ENCODE results near the gene ERN1.

DNA sequence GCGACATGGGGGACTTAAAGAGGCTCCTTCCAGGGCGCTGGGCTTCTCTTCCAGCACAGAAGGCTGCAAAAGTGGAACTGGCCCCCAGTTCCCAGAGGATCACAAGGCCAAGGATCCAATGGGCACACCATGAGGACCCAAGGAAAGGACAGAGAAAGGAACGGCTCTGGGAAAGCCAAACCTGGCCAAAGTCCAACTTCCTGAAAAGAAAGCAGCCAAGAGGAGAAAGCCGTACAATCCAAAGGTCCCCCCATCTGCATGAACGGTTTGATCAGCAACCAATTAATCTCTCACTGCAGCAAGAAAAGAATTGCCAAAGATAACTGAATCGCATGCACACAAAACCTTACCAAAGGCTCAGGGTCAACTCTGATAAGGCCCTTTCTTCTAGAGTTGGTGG is 89.7 kb downstream of the ERN1 start:
- TF ChIP-seq, protein P1, sequence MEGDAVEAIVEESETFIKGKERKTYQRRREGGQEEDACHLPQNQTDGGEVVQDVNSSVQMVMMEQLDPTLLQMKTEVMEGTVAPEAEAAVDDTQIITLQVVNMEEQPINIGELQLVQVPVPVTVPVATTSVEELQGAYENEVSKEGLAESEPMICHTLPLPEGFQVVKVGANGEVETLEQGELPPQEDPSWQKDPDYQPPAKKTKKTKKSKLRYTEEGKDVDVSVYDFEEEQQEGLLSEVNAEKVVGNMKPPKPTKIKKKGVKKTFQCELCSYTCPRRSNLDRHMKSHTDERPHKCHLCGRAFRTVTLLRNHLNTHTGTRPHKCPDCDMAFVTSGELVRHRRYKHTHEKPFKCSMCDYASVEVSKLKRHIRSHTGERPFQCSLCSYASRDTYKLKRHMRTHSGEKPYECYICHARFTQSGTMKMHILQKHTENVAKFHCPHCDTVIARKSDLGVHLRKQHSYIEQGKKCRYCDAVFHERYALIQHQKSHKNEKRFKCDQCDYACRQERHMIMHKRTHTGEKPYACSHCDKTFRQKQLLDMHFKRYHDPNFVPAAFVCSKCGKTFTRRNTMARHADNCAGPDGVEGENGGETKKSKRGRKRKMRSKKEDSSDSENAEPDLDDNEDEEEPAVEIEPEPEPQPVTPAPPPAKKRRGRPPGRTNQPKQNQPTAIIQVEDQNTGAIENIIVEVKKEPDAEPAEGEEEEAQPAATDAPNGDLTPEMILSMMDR (IDR thresholded peaks at IDR 0.05; ENCODE audit: poor library complexity): no peak
- no peak for TF ChIP-seq EZH2 (IDR thresholded peaks at IDR 0.05; ENCODE audit: borderline replicate concordance)
- no peak for TF ChIP-seq EZH2phosphoT487 (IDR thresholded peaks at IDR 0.05; ENCODE audit: low read depth, severe bottlenecking, unreplicated experiment)
